ENCODE results near the gene SBK1.

SBK1 gene

DNA sequence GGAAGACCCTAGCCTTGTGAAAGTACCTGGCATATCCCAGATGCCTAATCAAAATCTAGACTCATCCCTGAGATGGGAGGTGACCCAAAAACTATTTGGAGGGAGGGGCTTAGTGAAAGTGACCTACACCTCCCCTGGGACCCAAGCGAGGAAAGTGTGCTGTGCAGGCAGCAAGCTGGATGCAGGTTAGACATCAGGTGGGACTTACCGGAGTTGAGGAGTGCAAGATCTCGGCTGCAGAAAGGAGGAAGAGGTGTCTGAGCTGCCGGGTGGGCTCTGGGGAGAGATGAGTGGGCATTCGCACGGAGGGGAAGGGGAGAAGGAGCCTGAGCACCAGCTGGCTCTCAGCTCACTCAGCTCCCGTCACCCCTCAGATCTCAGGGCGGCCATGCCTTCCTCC, 10.3 kb upstream of the SBK1 start:
- no peak for DNase-seq (ENCODE audit: low spot score)

DNA sequence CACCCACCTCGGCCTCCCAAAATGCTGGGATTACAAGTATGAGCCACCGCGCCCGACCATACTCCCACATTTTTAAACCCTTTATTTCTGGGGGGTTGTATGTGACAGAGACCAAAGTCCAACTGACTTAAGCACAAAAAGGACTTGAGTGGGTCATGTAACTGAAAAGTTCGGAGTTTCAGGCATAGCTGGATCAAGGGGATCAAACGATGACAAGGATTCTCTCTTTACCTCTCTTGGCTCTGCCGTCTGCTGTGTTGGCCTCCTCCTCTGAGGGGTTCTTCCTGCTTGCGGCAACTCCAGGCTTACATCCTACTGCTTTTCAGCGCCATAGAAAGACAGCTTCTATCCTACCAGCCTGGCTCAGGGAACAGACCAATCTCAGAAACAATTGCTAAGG, 9.2 kb upstream of the SBK1 start:
- DNase-seq (ENCODE audit: low spot score): no peak

DNA sequence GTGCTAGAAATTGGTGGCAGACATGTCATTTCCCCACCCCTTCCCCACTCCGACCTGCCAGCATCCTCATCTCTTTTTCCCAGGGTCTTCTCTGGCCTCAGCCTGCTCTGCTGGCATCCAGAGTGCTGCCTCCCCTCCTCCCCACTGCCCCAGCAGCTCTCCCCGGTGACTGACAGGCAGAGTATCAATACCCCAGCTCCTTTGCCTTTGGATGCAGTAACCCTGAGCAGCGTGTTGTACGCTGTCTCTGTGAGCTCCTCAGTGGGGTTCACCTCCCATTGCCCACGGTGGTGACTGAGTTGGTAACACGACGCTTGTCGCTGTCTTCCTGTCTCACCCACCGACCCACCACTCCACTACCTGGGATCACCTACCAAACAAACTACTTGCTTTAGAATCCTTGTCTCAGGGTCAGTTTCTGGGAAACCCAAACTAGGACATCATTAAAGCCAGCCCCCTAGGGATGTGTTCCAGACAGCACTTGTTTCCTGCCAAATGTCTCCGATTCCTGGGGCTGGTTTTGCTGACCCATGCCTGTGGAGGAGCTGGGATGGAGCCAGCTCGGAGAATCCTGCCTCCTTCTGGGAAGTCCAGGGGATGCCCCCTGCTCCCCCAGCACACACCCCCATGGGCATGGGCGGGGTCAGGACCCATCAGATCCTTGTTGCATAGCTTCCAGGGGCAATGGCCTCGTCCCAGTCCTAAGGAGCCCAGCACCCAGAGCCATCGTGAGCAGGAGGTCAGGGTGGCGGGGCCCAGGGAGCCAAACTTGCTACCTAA, 8.3 kb upstream of the SBK1 start:
- no peak for DNase-seq (ENCODE audit: low spot score)

DNA sequence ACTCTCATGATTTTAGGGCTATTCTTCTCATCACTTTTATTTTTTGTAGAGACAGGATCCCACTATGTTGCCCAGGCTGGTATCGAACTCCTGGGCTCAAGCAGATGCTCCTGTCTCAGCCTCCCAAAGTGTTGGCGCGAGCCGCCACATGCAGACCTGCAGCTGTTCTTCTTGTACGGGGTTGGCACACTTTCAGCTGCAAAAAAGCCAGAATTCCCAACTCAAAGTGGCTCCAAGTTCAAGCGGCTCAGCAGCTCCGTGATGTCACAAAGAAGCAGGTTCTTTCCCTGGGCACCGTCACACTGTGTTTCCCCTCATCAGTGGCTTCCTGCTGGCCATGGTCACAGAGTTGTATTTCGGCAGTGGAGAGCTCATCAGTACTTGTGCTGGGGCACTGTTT, 6.7 kb upstream of the SBK1 start:
- DNase-seq (ENCODE audit: low spot score): no peak

DNA sequence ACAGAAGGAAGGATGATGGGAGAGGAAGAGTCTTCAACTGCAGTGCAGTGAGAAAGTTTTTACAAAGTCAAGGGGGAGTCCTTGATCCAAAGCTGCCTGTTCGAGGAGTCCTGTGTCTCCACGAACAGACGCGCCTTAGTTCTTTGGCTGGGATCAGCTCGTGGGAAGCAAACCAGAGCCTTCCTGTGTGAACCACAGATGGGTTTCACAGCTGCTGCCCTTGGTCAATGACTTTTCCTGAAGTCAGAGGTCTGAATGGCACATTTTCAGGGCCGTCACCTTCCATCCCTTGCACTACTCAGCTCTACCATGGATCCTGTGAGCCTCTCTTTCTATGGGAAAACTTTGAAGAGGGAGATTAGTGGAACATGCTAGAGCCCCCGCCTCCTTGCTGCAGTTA, 4.2 kb upstream of the SBK1 start:
- DNase-seq (ENCODE audit: low spot score): no peak

DNA sequence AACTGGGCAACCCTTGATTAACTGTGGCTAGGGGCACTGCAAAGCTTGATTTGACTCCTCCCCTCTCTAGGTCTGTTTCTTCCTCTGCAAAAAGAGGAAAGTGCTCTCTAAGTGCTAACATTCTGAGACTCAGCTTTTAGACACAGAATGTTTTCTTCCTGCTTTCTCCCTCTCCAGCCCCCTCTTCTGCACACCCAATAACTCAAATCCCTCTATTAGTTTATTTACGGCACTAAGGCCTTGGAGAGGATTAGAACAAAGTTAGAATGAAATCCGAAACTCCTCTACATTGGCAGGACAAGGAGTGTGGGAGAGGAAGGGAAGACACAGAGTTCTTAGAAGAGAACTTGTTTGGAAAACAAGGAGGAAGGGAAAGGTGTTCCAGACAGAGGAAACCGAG, 3.3 kb upstream of the SBK1 start:
- no peak for DNase-seq (ENCODE audit: low spot score)

DNA sequence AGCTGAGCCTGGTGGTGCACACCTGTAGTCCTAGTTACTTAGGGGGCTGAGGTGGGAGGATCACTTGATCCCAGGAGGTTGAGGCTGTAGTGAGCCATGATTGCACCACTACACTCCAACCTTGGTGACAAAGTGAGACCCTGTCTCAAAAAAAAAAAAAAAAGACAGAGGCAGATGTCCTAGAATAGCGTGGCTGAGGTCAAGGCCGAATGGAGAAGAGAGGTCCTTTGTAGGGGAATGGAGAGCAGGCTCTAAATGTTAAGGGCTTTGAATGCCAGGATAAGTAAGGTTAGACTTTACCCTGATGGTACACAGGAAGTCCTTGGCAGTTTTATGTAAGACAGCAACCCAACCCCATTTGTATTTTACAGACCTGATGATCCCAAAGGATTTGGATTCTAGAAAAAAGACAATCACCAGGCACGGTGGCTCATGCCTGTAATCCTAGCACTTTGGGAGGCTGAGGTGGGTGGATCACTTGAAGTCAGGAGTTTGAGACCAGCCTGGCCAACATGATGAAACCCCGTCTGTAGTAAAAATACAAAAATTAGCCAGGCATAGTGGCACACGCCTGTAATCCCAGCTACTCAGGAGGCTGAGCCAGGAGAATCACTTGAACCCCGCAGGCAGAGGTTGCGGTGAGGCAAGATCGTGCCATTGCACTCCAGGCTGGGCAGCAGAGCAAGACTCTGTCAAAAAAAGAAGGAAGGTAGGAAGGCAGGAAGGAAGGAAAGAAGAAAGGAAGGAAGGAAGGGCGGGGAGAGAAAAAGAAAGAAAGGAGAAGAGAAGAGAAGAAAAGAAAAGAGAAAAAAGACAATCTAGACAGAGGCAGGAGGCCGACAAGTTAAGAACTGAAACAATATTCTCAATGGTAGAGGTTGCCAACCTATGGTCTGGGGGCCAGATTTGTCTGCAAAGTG, 2.1 kb upstream of the SBK1 start:
- no peak for DNase-seq (ENCODE audit: low spot score)

DNA sequence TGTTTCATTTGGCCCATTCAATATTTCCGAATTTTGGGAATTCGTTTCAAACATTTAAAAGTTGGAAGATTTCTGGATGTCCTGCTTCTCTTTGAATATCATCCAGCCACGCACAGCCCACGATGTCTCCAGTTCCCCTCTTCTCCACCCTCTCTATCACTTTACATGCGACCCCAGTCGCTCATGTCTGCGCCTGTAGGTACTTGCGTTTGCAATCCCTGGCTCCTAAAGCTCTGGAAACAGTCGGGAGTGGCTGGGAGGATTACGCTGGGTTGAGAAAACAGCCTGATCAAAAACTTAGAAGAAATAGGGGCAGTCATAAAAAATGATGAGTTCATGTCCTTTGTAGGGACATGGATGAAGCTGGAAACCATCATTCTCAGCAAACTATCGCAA, 1.5 kb upstream of the SBK1 start:
- no peak for DNase-seq (ENCODE audit: low spot score)

DNA sequence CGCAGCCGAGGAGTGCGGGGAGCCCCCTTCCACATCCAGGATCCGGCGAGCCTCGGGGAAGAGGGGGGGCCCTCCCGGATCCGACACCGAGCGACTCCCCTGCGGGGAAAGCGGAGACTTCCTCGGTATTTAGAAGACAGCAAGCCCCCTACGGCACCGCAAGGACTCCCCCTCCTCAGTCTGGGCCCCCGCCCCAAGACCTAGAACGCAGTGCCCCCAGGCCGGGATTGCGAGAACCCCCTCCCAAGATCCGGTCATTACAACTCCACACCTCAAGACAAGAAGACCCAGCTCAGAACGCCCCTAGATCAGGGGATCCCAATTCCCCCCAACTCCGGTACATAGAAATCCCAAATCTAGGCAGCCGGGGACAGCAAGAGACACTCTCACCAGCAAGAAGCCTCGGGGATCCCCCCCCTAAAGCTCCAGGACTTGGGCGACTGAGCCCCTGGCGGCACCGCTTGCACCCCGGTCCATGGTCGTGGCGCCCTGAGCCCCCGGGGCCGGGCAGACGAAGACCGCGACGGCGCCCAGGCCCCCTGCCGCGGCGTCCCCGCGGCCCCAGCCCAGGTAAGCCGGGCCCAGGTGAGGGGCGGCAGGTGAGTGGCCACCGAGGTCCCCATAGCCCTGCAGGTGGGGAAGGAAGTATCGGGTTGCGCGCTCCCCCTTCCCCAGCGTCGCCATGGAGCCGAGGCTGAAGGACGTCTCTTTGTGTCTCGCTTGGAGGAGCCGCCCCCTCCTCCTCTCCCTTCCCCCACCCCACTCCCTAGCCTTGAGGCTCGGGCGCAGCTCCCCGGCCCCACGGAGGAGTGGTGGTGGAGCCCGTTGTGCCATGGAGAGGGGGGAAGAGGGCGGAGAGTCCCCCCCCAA, 641 bp downstream of the SBK1 start:
- DNase-seq (ENCODE audit: low spot score): no peak

DNA sequence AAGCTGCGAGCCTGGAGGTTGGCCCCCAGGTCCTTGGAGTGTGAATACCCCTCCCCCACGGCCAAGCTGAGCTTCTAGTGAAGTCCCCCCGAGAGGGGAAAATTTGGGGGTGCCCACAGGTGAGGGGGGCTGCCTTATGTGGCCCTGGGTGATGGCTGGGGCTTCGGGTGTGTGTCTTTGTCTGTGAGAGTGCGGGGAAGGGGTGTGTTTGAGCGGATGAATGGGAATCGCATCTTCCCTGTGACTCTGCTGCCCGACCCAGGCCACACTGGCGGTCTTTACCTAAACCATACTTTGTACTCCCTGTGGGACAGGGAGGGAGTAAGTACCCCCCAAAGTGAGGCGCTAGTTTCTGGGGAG, 1.3 kb downstream of the SBK1 start:
- DNase-seq (ENCODE audit: low spot score): no peak

DNA sequence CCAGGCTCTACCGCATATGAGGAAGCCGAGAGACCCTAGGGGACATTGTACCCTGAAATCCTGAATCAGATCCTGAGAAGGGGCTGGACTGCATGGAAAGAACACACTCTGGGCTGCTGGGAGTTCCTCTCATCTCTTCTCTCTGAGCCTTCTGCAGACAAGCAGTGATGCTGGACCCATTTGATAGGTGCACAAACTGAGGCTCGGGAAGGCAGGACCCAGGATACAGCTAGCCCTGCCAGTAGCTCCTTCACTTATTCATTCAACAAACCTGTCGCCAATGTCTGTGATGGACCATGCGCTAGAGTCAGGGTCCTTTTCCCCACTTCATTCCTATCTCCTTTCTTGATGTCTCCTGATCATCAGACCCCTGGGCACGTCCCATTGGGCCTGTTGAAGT, 1.9 kb downstream of the SBK1 start:
- DNase-seq (ENCODE audit: low spot score): no peak

DNA sequence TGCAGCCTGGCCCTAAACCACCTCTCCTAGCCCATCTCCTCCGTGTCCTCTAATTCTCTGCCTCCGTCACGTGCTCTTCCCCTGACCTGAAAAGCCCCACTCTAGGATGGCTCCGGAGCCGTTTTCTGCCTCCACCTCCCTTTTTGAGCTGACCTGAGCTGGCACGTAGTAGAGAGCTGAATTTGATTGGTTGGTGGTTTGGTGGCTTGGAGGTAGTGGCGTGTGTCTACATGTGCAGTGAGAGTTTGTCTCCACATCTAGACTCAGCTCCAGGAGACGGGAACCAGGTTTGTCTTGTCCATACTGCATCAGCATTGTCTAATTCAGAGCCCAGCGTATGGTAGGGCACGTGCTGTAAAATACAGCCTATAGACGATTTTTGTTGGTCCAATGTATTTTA, 3.0 kb downstream of the SBK1 start:
- DNase-seq (ENCODE audit: low spot score): no peak

DNA sequence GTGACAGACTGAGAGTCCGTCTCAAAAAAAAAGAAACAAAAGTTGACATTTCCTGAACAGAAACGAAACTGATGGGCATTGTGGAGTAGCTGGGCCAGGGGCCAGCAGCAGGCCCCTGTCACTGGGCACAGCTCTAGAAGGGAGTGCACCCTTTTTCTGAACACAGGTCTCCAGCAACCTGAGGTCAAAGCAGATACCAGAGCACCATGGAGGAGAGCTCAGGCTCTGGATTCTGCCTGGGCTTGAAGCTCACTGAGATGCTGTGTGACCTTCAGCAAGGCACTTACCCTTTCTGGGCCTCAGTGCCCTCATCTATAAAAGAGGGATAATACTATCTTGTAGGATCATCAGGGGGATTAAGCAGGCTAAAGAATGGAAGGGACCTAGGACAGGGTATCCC, 5.0 kb downstream of the SBK1 start:
- no peak for DNase-seq (ENCODE audit: low spot score)

DNA sequence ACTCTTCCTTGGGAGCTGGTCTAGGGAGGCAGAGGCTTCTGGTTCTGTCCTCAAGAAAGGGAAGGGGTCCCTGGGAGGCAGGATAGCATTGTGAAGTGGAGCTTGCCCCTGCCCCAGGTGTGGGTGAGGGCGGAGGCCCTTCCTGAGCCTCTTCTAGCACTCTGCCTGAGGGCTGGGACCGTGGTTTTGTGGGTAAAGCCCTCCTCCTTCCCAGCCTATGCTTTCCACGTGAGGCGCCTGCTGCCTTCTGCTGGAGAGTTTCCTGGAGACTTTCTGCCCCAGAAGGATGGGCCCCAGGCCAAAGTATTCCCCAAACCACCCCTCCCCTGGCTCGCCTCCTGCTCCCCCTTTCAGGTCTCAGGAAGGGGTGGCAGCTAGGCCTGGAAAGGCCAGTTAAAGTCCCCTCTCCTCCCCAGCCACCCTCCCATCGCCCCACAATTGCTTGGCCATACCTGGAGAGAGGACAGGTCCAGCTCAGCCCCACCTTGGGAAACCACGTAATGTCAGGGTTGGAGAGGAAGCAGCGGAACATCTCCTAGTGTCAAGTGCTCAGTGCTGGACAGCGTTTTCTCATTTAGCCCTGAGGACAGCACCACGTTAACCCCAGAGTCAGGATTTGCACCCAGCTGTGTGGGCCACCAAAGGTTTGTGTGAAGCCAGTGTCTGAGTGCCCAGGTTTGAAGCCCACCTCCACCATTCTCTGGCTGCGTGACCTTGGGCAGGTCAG, 5.6 kb downstream of the SBK1 start:
- no peak for DNase-seq (ENCODE audit: low spot score)

DNA sequence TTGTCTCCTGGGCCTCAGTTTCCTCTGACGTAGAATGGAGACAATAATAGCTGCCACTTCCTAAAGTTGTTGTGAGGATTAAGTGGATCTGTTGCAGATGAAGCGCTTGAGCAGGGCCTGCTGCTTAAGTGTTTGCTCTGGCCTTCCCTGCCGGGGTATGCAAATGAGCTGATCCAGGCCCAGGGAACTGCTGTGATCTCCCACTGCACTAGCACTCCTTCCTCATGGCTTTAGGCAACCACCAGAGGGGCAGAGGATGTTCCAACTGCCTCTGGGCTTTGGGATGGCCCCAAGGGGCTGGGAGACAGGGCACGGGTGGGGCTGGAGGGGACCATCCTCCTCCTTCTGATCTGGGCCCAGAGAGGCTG, 6.2 kb downstream of the SBK1 start:
- DNase-seq (ENCODE audit: low spot score): no peak

DNA sequence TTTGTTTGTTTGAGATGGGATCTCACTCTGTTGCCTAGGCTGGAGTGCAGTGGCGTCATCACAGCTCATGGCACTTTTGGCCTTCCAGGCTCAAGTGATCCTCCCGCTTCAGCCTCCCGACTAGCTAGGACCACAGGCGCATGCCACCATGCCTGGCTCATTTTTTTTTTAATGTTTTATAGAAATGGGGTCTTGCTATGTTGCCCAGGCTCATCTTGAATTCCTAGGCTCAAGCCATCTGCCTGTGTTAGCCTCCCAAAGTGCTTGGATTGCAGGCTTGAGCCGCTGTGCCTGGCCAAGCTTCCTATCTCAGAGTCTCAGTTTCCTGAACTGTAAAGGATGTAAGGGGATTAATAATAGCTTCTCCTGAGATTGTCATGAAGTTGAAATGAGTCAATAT, 8.0 kb downstream of the SBK1 start:
- no peak for DNase-seq (ENCODE audit: low spot score)

DNA sequence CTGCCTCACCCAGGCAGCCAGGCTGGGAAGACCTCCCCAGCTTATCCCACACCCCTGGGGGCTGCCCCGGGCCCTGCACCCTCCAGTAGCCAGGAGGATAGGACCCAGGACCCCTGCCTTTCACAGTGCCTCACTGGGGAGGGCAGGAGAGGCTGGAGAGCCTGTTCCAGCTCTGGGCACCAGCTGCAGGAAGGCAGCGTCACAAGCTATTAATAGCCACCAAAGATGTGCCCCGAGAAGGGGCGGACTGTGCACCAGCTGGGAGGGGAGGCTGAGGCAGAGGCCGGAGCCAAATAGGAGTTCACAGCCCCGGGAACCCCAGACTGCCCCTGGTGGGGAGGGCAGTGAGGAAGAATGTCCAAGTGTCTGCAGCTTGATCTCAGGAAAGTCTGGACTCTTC, 8.8 kb downstream of the SBK1 start:
- DNase-seq (ENCODE audit: low spot score): no peak

DNA sequence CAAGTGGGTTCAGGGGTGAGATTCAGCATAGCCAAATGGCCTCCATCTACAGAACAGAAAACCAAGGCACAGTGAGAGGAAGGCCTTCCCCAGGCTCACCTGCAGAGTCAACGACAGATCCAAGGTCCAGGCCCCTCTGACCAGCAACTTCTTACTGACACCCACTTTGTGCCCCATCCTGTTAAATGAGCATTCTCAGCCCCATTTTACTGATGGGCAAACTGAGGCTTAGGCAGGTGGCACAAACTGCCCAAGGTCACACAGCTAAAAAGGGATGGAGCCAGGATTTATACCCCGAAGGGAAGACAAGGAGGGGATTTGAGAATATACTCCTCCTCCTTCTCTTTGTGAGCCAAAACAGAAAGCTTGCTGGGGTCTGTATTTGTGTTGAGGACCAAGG, 9.3 kb downstream of the SBK1 start:
- no peak for DNase-seq (ENCODE audit: low spot score)

DNA sequence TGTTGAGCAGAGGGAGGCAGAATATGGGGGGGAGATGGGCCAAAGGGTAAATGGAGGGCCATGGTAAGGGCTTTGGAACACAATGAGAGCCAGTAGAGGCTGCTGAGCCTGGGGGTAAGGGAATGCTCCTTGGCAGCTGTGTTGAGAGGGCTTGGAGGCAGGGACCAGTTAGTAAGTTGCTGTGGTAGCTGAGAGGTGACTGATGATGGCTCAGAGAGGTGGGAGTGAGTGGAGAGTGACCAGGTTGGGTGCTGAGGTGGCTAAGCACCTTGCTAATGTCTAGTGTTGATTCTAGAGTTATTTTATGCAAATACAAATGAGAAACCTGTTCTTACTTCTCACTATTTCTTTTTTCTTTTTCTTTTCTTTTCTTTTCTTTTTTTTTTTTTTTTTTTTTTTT, 10.8 kb downstream of the SBK1 start:
- DNase-seq (ENCODE audit: low spot score): no peak

DNA sequence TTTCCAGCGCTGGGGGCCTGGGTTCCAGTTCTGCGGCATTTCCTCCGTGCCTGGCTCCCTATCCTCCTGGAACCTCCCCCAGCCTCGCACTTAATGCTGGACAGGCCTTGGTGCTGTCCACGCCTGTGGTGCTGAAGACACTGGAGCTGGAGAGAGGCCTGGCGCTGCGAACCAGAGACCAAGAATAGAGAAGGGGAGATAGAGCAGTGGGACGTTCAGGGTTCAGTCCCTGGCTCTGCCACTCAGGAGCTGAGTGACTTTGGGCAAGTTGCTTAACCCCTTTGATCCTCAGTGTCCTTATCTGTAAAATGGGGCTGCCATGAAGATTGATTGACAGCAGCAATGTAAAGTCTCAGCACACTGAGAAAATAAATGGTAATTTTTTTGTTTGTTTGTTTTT, 11.9 kb downstream of the SBK1 start:
- DNase-seq (ENCODE audit: low spot score): no peak

DNA sequence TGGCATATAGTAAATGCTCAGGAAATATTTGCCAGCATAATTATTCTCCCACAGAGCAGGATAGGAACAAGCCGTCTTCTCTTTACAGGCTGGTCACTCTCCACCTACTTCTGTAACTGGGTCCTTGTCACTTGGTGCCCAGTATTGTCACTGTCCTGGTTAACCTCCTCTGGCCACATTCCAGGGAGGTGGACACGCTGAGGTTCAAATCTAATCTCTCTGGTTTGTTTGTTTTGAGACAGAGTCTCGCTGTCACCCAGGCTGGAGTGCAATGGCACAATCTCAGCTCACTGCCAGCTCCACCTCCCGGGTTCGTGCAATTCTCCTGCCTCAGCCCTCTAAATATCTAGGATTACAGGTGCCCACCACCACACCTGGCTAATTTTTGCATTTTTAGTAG, 15.6 kb downstream of the SBK1 start:
- DNase-seq (ENCODE audit: low spot score): no peak

All from putamen (tissue), 1 donor.